B cell (primary cell): Measurements from ENCODE around the gene PLCB1. TPM values are rescaled to one million over a fixed set of nuclear protein-coding genes. Genes with fewer than 3 reads are reported as not detected.

Source experiments
- ATAC-seq: fragments of 200-7000 bp; cut with Tn5 transposase; one replicate; pipeline ENCODE4 v1.10.0; 2021; ENCODE audit warnings: low read depth, mild to moderate bottlenecking, moderate number of reproducible peaks, moderate library complexity
- CTCF ChIA-PET: fragments of 350-600 bp; sonication (Branson Sonifier 250); formaldehyde crosslinking; loops from one replicate; lab custom pipeline; 2021; ENCODE audit warnings: antibody characterized with exemption, inconsistent platforms; lab: Charles Lee
- POLR2A ChIA-PET: fragments of 350-600 bp; sonication (Branson Sonifier 250); formaldehyde crosslinking; loops from one replicate; lab custom pipeline; 2021; ENCODE audit warnings: antibody characterized with exemption; lab: Charles Lee
- DNase-seq: peaks from one replicate; pipeline ENCODE4 v3.0.0; 2013
- H2AFZ ChIP-seq: 2 replicates; pipeline ENCODE4 v1.6.1; 2012; ENCODE audit warnings: mild to moderate bottlenecking, low read depth, low read length; ENCODE audit not compliant: insufficient read depth, poor library complexity, severe bottlenecking
- H3K27ac ChIP-seq, 2 donors: 1 replicate in 1 of 2; 2 replicates in 1 of 2; pipeline ENCODE4 v1.5.1; 2012 to 2013; ENCODE audit warnings: low read length in 2 of 2, mild to moderate bottlenecking in 2 of 2, moderate library complexity in 1 of 2
- H3K27me3 ChIP-seq, 4 experiments: fragments of 200-600 bp in 1 of 4; sonication (generic) in 1 of 4; replicated peaks in 1 of 4; 1 replicate in 2 of 4; 2 replicates in 2 of 4; pipeline versions ENCODE4 v1.6.1 to v1.7.0; 2013 to 2016; ENCODE audit warnings: low read length in 3 of 4, mild to moderate bottlenecking in 2 of 4, mixed read lengths in 1 of 4, moderate library complexity in 1 of 4; ENCODE audit not compliant: insufficient read depth in 4 of 4, control insufficient read depth in 3 of 4; ENCODE audit errors: control extremely low read depth in 1 of 4
- H3K36me3 ChIP-seq, 2 experiments: replicated peaks in 1 of 2; 1 replicate in 1 of 2; 2 replicates in 1 of 2; pipeline versions ENCODE4 v1.6.1 to v1.7.1; 2013; ENCODE audit warnings: low read length in 1 of 2; ENCODE audit not compliant: insufficient read depth in 2 of 2, control insufficient read depth in 1 of 2; ENCODE audit errors: control extremely low read depth in 1 of 2, extremely low read depth in 1 of 2
- H3K4me1 ChIP-seq, 2 donors: fragments of 200-600 bp in 1 of 2; sonication (generic) in 1 of 2; 1 replicate in 1 of 2; 2 replicates in 1 of 2; pipeline versions ENCODE4 v1.5.1 to v1.6.1; 2013 to 2017; ENCODE audit warnings: low read length in 2 of 2; ENCODE audit not compliant: control insufficient read depth in 2 of 2, insufficient read depth in 2 of 2
- H3K4me2 ChIP-seq: replicated peaks from 2 replicates; pipeline ENCODE3; 2012; ENCODE audit warnings: mild to moderate bottlenecking, low read depth, low read length; ENCODE audit not compliant: poor library complexity, severe bottlenecking
- H3K4me3 ChIP-seq, 5 experiments: fragments of 200-600 bp in 1 of 5; sonication (generic) in 1 of 5; 1 replicate in 3 of 5; 2 replicates in 2 of 5; pipeline versions ENCODE4 v1.5.1 to v1.7.0; 2011 to 2016; ENCODE audit warnings: low read length in 4 of 5, mild to moderate bottlenecking in 4 of 5, low read depth in 2 of 5, control low read depth in 1 of 5, moderate library complexity in 1 of 5; ENCODE audit not compliant: insufficient read depth in 1 of 5; ENCODE audit errors: control extremely low read depth in 1 of 5, extremely low read depth in 1 of 5
- H3K79me2 ChIP-seq: fragments of 200-600 bp; sonication (generic); one replicate; pipeline ENCODE4 v1.6.0; 2016; ENCODE audit warnings: low read length; ENCODE audit not compliant: control insufficient read depth, insufficient read depth
- H3K9ac ChIP-seq: fragments of 200-600 bp; sonication (generic); 2 replicates; pipeline ENCODE4 v1.6.1; 2017; ENCODE audit warnings: mild to moderate bottlenecking, low read length, moderate library complexity
- H3K9me3 ChIP-seq, 3 donors: one replicate each; pipeline versions ENCODE4 v1.6.1 to v1.7.1; 2013; ENCODE audit warnings: low read length in 2 of 3; ENCODE audit not compliant: control insufficient read depth in 2 of 3, insufficient read depth in 1 of 3; ENCODE audit errors: control extremely low read depth in 1 of 3
- H4K20me1 ChIP-seq: 2 replicates; pipeline ENCODE4 v1.6.0; 2012; ENCODE audit warnings: mild to moderate bottlenecking, low read length; ENCODE audit not compliant: insufficient read depth, control insufficient read depth, poor library complexity, severe bottlenecking
- H3K27ac Mint-ChIP-seq: one replicate; pipeline ENCODE4 v1.8.0; 2021; ENCODE audit warnings: mixed read lengths
- H3K27me3 Mint-ChIP-seq: one replicate; pipeline ENCODE4 v1.8.0; 2021; ENCODE audit warnings: mixed read lengths
- H3K4me1 Mint-ChIP-seq: one replicate; pipeline ENCODE4 v1.8.0; 2021; ENCODE audit warnings: mixed read lengths
- H3K4me3 Mint-ChIP-seq: one replicate; pipeline ENCODE4 v1.8.0; 2021; ENCODE audit warnings: mixed read lengths
- H3K9me3 Mint-ChIP-seq: one replicate; pipeline ENCODE4 v1.8.0; 2022; ENCODE audit warnings: mixed read lengths; ENCODE audit not compliant: insufficient read depth
- EZH2 ChIP-seq: IDR thresholded peaks from 2 replicates; pipeline ENCODE4 v1.6.1; 2012; ENCODE audit warnings: borderline replicate concordance, low read depth, mild to moderate bottlenecking, moderate library complexity, low read length; ENCODE audit not compliant: insufficient read depth, poor library complexity, severe bottlenecking
- WGBS: methylation state at CpG from one replicate; pipeline ENCODE4 v1.1.5; 2013; ENCODE audit warnings: missing lambda C conversion rate; ENCODE audit not compliant: insufficient coverage; 5-methylcytosine and 5-hydroxymethylcytosine counted together
- intact Hi-C: fragments of 100-400 bp; cut with micrococcal nuclease; formaldehyde crosslinking; loops from one replicate; pipeline ENCODE4 v1.10.0; 2022
- polyA plus RNA-seq: library from polyadenylated mRNA; depleted of rRNA; stranded (reverse); fragments of >200 nt; gene quantifications from 2 replicates; pipeline ENCODE4 v1.2.3, GENCODE V29; 2012
- total RNA-seq, 2 donors: library from RNA; stranded (reverse); fragments of 120-200 nt in 1 of 2; gene quantifications; 1 replicate in 1 of 2; 2 replicates in 1 of 2; pipeline versions ENCODE4 v1.2.3 to v1.2.4, GENCODE V29; 2013 to 2022
- TF ChIP-seq, protein P1 (sequence below): fragments of 200-600 bp; IDR thresholded peaks from one replicate; pipeline ENCODE4 v1.8.0; 2022; ENCODE audit warnings: antibody characterized with exemption, mild to moderate bottlenecking

Gene PLCB1
- total and polyA plus RNA-seq, 2 donors (not counting 1 experiment from before 2014, with no cell fraction given): 0.18 to 0.47 TPM

DNA sequence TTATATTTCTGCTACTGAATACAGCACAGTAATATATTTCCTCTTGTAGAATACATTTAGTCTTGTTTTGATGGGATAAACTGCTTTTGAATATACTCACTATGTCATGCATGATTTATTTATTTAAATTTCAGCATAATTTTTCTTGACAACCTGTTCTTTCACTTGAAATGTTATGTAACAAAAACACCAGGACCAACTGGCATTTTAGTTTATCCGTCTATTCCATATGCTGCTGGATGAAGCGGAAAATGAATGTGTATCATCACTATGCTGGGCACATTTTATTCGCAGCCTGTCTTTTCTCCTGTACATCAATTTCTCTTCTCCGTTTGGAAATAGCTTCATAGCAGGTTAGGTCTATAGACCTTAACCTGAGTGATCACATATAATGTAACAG is 730.0 kb downstream of the PLCB1 start:
- ChIA-PET CTCF (no interaction called here), POLR2A (no interaction called here)
- Histone ChIP-seq H3K27me3 (no peaks in the 10 kb centered on the region), H3K9me3 (no peaks in the 10 kb centered on the region), H3K4me3 (no peak overlapping the region), H4K20me1 (no peaks in the 10 kb centered on the region), H3K36me3 (no peaks in the 10 kb centered on the region), H3K4me1 (no peaks in the 10 kb centered on the region), H3K79me2 (no peaks in the 10 kb centered on the region), H2AFZ (no peak overlapping the region), H3K4me2 (no peak overlapping the region), H3K27ac (no peak overlapping the region), H3K9ac (no peak overlapping the region)
- TF ChIP-seq, protein P1, sequence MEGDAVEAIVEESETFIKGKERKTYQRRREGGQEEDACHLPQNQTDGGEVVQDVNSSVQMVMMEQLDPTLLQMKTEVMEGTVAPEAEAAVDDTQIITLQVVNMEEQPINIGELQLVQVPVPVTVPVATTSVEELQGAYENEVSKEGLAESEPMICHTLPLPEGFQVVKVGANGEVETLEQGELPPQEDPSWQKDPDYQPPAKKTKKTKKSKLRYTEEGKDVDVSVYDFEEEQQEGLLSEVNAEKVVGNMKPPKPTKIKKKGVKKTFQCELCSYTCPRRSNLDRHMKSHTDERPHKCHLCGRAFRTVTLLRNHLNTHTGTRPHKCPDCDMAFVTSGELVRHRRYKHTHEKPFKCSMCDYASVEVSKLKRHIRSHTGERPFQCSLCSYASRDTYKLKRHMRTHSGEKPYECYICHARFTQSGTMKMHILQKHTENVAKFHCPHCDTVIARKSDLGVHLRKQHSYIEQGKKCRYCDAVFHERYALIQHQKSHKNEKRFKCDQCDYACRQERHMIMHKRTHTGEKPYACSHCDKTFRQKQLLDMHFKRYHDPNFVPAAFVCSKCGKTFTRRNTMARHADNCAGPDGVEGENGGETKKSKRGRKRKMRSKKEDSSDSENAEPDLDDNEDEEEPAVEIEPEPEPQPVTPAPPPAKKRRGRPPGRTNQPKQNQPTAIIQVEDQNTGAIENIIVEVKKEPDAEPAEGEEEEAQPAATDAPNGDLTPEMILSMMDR: no peak
- no peak for TF ChIP-seq EZH2
- intact Hi-C loops: no loop called here
- Mint-ChIP-seq H3K9me3 (no peaks in the 10 kb centered on the region), H3K27me3 (no peaks in the 10 kb centered on the region), H3K27ac (no peak overlapping the region), H3K4me1 (no peaks in the 10 kb centered on the region), H3K4me3 (no peak overlapping the region)
- DNase-seq (no peak), ATAC-seq (no peak)
- WGBS: 93% methylated on average over 2 of the region's 4 CpGs

DNA sequence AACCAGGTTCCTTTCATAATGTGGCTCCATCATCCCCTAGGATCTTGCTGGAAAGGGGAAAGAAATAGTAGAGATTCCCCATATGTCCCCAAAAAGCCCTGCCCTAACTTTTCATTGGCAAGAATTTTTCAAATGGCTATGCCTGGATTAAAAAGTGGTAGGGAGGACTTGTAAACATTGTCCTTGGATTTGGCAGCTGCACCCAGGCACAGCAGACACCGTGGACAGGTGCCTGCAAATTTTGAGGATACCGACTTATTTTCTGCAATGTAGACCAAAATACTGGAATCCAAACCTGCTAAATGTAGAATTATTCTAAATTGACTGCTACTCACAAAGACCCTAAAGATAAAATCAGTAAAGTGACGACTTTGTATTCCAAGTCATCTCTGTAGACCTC is 733.6 kb downstream of the PLCB1 start:
- Histone ChIP-seq H3K9ac (no peak overlapping the region), H3K27me3 (no peaks in the 10 kb centered on the region), H2AFZ (no peak overlapping the region), H4K20me1 (no peaks in the 10 kb centered on the region), H3K4me3 (no peak overlapping the region), H3K9me3 (no peaks in the 10 kb centered on the region), H3K36me3 (no peaks in the 10 kb centered on the region), H3K27ac (no peak overlapping the region), H3K4me2 (no peak overlapping the region), H3K79me2 (no peaks in the 10 kb centered on the region), H3K4me1 (no peaks in the 10 kb centered on the region)
- Mint-ChIP-seq H3K27ac (no peak overlapping the region), H3K9me3 (no peaks in the 10 kb centered on the region), H3K4me3 (no peak overlapping the region), H3K4me1 (no peaks in the 10 kb centered on the region), H3K27me3 (no peaks in the 10 kb centered on the region)
- no peak for ATAC-seq
- intact Hi-C loops: no loop called here
- 100% methylated on average over 1 of the region's 3 CpGs for WGBS
- DNase-seq: no peak
- CTCF ChIA-PET: interaction anchor here (1.3 kb wide), 1 partner anchor 12 kb away, joined by 6 read pairs; no protein-coding TSS in a partner anchor
- POLR2A ChIA-PET: no interaction called here
- TF ChIP-seq EZH2: no peak
- TF ChIP-seq, protein P1: no peak
